HG02943 (cell line): ENCODE results near the gene CACNA1H.

ENCODE experiments used
- ATAC-seq: cut with Tn5 transposase; IDR thresholded peaks from one replicate; pipeline ENCODE4 v1.9.1; 2021; ENCODE audit warnings: mild to moderate bottlenecking, low read depth, moderate library complexity; ENCODE audit not compliant: unreplicated experiment

The CACNA1H gene

DNA sequence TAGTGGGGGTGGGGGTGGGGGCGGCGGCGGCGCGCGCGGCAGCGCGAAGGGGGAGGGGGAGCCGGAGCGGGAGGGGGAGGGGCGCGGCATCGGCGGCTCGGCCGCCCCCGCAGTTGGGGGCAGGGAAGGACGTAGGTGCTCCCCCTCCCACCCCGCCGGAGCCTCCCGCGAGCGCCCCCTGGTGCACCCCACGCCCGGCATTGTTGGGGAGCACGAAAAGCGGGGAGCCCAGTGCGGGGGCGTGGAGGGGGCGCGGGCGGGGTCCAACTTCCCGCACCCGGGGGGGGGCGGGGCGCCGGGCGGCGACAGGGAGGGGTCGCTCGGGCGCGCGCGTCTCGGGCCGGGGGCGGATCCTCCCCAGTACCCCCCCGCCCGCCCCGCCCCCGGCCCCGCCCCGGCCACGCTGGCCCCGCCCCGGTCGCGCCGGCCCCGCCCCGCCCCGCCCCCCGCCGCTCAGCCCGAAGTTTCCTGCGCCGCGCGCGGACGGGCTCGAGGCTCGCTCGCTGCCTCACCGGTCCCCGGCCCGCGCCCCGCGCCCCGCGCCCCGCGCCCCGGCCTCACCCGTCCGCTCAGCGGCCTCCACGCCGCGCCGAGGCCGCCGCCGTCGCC, at the start of gene CACNA1H:
Gene CACNA1H (plus strand): TSS at position 456 of the 609 bp plus-strand sequence. CDS start 632 bp downstream, outside the sequence.
- no peak for ATAC-seq

DNA sequence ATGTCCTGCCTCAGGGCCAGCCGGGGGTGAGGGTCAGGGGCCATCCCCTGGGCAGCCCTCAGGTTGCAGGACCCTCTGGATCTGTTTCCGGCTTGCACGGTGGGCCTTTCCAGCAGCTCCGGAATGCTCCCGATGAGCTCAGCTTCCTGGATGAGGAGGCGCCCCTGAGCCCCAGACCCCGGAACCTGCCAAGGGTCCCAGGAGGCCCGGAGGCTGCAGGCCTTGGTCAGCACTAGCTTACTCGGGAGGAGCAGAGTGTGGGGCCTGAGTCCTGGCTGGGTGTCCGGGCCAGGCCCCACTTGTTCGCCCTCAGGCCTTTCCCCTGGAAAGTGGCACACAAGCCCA, 49.3 kb upstream of the CACNA1H start:
- ATAC-seq = no peak

DNA sequence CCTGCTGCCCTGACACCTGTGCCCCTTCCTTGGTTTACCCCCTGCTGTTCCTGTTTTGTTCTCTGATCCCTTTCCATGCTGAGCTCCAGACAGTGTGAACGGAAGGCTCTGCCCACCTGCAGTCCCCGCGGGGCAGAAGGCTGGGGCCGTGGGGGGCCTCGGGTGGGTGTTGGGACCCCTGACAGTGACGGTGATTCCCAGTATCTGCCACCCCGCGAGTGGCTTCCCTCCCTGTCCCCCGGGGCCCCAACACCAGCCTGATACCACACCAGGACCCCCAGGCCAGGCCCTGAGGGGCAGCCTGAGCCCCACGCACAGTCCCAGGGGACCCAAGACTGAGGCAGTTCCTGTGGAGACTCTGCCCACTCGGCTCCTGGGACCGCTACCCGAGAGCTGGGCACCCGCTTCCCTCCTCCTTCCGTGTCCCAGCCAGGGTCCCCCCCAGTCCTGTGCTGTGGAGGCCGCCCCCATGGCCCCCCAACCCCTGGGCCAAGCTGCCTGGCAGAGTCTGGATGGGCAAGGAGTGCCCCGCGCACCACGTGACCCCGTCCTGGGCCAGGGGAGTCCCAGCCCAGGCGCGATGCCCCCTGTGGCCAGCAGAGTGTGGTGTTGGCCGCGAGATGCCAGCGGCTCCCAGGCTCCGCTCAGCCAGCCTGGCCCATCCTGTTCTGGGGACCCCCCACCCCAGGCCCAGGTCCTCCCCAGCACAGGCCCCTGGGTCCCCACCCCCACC, 46.9 kb upstream of the CACNA1H start:
- ATAC-seq = no peak

DNA sequence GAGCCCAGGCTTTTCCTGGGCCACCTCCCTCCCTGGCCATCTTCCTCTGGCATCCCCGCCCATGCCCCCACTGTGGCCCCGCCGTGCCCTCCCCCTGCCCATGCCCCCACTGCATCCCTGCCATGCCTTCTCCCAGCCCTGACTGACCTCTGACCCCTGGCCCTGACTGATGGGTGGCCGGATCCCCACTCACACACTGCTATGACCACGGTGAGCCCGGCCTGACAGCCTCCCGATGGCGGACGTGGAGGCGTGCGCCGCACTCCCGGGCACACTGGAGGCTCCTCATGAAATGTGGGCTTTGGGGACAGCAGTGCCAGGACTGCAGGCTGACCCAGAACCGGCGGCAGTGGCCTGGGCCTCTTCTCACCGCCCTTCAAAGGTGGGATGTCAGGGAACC, 46.2 kb upstream of the CACNA1H start:
- ATAC-seq = no peak

DNA sequence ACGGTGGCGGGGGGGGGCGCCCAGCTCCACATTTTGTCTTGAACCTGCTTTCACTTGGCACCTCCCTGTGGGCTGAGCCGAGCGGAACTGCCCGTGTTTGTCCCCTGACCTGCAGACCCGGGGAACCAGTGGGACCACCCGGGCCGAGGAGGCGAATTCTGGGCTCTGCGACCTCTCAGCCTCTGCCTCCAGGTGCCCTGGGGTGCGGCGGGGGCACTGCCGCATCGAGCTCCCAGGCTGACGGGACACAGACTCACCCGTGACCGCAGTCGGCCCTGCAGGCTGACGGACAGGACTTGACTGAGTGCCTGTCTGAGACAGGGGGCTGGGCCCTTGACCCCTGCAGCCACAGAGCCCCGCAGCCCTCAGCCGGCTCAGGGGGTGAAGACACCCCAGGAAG, 45.8 kb upstream of the CACNA1H start:
- no peak for ATAC-seq

DNA sequence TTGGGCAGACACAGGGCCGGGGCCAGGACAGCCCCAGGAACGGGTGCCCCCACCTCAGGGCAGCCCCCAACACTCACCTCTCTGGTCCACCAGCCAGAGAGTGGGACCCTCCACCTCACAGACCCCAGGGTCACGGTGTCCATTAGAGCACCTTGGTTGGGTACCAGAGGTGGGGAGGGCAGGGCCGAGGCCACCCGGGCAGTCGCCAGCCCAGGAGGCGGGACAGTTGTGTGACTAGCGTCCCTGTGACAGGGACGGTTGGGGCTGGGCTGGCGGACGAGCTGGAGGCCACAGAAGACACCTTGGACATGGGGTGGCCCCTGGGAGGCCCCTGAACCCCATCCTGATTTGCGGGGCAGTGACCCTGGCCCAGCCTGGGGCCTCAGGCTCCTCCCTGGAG, 45.2 kb upstream of the CACNA1H start:
- ATAC-seq = no peak

DNA sequence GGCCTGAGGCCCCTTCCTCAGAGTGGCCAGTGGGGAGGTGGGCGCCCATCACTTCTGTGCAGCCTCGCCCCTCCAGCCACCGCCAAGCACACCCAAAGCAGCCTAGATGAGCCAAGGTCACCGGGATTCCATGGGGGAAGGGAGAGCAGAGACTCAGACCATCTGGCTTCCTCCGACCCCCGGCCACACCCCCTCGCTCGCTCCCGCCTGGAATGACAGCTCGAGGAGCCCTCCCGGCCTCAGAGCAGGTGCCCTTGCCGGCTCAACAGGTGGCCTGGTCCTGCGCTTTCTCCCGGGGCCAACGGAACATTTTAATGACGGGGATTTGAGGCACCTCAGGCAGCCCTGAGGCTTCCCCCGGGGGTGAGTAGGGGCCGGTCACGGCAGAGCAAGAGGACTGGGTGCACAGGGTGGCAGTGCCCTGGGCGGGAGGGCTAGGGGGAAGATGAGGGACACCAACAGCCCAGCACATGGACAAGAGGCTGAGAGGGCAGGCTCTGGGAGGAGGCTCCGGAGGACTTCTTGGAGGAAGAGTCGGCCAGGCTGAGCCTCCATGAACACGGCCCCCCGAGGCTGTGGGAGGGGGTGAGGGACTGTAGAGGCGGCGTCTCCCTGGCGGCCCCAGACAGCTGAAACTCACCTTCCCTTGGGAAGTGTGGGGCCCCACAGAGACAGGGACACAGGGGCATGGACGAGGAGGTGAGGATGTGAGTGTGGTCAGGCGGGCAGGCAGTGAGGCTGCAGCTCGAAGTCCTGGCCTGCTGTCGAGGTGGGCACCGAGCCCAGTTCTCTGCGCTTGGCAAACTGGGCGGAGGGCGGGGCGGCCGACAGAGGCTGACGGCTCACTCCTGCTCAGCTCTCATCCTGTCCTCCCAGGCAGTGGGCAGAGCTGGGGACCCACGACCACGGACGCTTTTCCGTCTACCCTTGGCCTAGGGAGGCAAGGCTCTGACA, 44.3 kb upstream of the CACNA1H start:
- ATAC-seq = no peak

DNA sequence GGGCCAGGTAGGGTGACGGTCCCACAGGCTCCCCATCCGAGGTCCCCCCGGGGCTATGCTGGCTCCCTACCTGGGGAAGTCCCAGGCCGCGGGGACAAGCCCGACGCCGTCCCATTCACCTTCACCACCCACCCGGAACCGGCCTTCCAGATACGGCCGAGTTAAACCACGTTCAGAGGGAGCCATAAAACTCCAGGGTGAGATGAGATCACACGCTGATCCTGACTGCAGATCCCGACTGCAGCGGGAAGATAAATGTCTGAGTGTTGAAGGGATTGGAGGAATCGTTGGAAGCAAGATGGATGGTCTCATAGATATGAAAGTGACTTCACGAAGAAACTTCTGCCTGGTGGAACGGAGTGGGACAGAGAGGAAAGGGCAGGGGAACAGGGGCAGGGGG, 43.3 kb upstream of the CACNA1H start:
- ATAC-seq = no peak

DNA sequence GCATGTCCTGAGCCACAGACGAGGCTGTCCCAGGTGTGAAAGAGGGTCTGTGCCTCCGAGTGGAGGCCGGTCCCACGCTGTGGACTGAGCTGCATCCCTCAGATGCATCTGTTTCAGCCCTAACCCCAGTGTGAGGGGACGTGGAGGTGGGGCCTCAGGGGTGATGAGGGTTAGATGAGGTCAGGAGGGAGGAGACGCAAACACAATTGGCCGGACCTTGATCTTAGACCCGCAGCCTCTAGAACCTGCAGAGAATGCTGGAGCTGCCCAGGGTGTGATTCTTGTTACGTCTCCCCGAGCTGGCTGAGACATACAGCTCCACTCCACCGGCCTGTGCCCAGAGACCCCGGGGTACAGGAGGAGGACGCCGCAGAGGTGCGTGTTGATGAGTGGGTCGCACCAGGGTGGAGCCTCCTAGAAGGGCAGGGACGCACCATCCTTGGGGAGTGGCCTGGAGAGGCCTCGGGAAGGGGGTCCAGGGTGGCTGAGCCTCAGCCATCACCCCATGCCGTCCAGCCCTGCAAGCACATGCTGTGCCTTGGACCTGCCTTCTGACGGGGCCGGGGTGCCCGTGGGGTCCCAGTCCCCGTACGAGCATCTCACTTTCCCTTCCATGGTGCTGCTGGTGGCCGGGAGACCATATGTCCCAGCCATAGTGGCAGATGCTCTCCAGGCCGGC, 40.3 kb upstream of the CACNA1H start:
- no peak for ATAC-seq

DNA sequence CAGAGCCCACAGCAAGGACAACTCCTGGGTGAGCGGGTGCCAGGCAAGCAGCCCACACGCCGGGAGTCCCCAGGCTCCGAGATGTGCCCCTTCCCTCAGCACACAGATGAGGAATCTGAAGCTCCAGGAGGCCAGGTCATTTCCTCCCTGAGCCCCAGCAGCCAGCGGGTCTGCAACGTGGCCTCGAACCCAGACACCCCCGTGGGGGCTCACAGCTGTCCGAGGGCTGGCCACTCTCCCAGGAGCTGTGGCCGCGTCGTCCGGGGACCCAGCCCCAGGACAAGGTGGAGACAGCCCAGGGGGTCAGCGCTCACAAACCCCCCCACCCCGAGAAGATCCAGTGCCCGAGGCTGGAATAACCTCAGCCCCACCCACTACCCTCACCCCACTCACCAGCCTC, 39.4 kb upstream of the CACNA1H start:
- no peak for ATAC-seq

DNA sequence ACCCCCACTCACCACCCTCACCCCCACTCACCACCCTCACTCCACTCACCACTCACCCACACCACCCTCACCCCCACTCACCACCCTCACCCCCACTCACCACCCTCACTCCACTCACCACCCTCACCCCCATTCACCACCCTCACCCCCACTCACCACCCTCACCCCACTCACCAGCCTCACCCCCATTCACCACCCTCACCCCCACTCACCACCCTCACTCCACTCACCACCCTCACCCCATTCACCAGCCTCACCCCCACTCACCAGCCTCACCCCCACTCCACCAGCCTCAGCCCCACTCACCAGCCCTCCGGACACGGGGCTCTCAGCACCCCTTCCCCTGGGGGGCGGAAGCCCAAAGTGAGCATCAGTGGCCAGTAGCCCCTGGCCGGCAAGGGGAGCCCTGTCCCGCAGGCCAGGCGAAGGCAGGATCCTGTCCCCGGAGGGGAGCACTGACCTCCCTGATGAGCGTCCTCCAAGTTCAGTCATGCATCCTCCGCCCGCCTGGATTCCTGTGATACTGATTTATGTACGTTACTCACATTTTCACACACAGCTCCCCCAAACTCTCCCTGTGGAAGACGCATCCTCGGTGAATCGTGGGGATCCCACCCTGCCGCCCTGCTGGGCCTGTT, 38.9 kb upstream of the CACNA1H start:
- no peak for ATAC-seq

DNA sequence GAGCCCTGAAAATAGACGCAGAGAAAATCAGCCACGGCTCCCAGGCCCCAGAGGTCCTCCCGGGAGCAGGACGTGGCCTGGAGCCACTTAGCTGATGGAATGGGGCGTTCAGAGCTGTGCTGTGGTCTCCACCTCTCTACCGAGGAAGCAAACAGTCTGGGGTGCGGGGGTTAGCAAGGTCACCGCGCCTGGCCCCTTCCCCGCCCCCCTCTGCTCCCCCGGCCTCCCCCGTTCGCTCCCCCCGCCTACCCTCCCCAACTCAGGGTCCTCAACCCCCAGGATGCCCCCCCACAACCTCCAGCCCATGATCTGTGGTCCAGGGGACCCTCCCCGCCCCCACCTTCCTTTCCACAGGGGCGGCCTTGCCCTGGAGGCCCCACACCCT, 36.2 kb upstream of the CACNA1H start:
- ATAC-seq = no peak

DNA sequence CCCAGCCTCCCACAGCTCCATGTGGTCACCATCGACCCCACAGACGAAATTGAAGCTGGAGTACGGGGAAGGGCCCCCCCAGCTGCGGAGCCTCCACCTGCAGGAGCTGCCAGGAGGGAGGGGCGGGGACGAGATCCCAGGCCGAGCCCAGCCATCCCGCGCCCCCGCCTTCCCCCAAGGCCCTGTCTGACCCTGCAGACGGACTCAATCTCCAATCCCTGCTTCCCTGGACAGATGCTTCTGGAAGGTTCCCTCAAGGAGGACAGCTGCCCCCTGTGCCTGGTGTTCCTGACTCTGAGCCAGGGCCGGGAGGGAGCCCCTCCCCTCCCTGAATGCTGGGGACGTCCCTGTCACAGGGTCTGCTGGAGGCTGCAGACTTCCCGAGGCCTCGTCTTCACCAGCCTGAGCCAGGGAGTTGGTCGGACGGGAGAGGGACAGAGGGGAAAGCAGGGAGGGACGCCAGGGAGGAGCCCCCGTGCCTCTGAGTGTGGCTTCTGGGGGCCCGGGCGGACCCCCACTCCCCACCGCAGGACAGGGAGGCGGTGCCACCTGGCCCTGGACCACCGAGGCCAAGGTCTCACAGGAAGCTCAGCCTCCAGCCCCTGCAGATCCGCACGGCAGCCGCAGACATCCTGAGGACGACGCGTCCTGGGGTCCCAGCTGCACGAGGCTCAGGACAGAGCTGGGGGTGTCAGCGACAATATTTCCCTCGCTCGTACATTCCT, 35.6 kb upstream of the CACNA1H start:
- no peak for ATAC-seq

DNA sequence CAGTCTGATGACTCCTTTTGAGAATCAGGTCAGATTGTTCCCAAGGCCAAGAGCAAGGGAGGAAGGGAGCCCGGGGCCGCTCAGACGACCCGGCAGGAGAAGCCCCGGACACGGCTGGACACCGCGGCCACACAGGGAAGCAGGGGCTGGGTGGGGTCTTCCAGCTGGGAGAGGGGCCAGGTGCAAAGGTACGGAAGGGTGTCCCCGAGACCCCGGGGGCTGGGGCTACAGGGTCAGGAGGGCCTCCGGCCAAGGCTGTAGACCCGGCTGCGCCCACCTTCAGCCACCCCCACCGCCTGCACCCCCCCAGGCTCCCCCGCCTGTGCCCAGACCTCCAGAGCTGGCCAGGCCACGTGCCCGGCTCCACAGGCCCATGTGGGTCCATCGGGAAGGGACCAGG, 35.0 kb upstream of the CACNA1H start:
- ATAC-seq = no peak

DNA sequence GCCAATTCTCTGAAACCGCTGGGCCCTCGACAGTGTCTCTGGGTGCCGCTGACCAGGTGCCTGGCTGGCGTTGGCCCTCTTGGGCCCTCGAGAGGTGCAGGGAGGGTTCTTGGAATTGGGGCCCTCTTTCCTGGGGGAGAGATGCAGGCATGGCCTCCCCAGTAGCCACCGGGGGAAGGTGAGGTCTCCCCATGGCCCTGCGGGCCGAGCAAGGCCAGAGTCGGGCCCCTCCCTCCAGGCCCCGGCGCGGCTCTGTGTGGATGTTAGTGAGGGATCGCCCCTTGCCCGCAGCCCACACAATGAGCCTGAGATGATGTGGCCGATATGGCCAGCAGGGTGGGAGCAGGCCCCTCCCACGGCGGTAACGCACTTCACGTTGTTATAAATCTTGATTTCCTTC, 33.8 kb upstream of the CACNA1H start:
- ATAC-seq = no peak

DNA sequence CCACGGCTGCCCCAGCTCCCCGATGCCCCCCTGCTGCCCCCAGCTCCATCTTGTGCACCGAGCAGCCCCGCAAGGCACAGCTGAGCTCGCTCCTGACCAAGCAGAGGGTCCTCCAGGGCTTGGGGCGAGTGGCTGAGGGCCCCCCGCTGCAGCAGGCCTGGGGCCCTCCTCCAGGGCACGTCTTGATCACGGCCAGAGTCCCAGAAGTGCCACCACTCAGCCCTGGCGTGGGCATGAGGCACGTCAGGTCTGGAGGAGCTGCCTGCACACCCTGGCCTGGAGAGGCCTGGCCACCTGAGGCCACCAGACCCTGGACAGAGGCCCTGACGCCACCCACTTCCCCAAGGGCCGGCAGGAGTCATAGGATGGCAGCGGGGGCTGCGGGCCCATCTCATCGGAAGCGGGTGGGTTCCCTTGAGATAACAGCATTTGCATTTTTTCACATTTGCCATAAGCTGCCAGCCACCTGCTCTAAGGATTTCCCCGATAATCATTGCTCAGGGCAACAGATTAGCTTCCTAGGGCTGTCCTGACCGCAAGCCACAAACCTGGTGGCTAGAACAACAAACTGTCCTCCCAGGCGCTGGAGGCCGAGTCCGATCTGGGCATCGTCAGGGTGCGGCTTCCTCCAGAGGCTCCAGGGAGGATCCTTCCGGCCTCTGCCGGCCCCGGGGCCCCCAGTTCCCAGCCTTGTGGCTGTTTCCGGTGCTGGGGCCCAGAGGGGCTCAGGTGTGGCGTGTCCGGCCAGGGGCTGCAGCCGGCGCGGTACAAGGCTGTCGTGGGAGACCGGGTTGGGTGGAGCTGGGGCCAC, 32.9 kb upstream of the CACNA1H start:
- no peak for ATAC-seq

DNA sequence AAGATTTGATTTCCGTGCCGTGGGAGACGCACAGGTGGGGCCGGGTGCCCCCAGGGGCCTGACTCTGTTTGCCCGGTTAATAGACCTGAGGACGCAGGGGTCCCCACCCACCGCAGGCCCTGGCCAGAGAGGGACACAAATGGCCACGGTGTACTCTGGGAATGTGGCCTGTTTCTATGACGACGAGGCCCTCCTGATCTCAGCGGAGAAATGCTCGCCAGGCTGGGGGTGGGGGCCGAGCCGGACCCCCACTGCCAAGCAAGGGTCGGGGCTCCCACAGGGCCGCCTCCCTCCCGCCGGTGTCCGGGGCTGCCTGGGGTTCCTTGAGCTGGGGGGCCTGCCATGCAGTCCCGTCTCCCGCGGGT, 32.3 kb upstream of the CACNA1H start:
- ATAC-seq = no peak

DNA sequence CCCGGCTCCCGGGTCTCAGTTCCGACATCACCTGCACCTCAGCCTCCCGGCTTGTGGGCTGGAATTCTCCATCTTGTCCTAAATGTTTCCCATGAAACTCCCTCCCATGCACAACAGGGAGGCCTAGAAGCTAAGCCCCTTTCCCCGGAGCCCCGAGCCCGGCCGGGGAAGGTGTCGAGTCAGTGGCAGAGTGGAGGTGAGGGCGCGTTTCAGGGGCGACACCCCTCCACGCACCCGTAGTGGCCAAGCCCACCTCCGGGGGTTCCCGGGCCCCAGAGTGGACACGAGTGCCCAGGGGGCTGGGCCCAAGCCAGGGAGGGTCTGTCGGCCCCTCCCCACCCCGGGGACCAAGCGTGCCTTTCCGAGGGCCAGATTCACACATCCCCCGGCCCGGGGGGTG, 31.9 kb upstream of the CACNA1H start:
- ATAC-seq = no peak
